H9 (cell line): ENCODE measurements around the gene SPDEF. TPM values are rescaled to one million over a fixed set of nuclear protein-coding genes. Genes with fewer than 3 reads are reported as not detected.

Experiments
- DNase-seq: peaks from one replicate; pipeline ENCODE4 v3.0.0-alpha.2; 2017
- H2AFZ ChIP-seq: one replicate; pipeline ENCODE4 v1.6.1; 2013; ENCODE audit warnings: mild to moderate bottlenecking, low read length, control low read depth, moderate library complexity
- H2AK5ac ChIP-seq: 2 replicates; pipeline ENCODE4 v1.6.1; 2013; ENCODE audit warnings: low read length, control low read depth, mixed read lengths; ENCODE audit not compliant: insufficient read length
- H2BK120ac ChIP-seq: one replicate; pipeline ENCODE4 v1.6.1; 2013; ENCODE audit warnings: low read depth, mild to moderate bottlenecking, low read length, control low read depth, inconsistent platforms; ENCODE audit not compliant: poor library complexity, severe bottlenecking
- H2BK12ac ChIP-seq: 2 replicates; pipeline ENCODE4 v1.6.1; 2013; ENCODE audit warnings: low read length, control low read depth, mixed read lengths, low read depth; ENCODE audit not compliant: insufficient read length
- H2BK15ac ChIP-seq: 2 replicates; pipeline ENCODE4 v1.6.1; 2013; ENCODE audit warnings: low read depth, low read length, control low read depth
- H2BK20ac ChIP-seq: one replicate; pipeline ENCODE4 v1.6.1; 2013; ENCODE audit warnings: low read depth, mild to moderate bottlenecking, low read length, control low read depth, inconsistent platforms; ENCODE audit not compliant: poor library complexity, severe bottlenecking
- H2BK5ac ChIP-seq: 2 replicates; pipeline ENCODE4 v1.6.1; 2013; ENCODE audit warnings: low read length, control low read depth, mixed read lengths; ENCODE audit not compliant: insufficient read length
- H3K14ac ChIP-seq: 2 replicates; pipeline ENCODE4 v1.6.1; 2013; ENCODE audit warnings: low read length, control low read depth; ENCODE audit not compliant: insufficient read depth
- H3K18ac ChIP-seq: 2 replicates; pipeline ENCODE4 v1.6.1; 2013; ENCODE audit warnings: low read depth, mild to moderate bottlenecking, mixed read lengths, low read length, control low read depth; ENCODE audit not compliant: insufficient read length
- H3K23ac ChIP-seq: 2 replicates; pipeline ENCODE4 v1.6.1; 2013; ENCODE audit warnings: low read length, control low read depth, mixed read lengths, low read depth; ENCODE audit not compliant: insufficient read length
- H3K23me2 ChIP-seq: 2 replicates; pipeline ENCODE4 v1.6.1; 2013; ENCODE audit warnings: low read depth, mild to moderate bottlenecking, mixed read lengths, low read length, control low read depth; ENCODE audit not compliant: insufficient read length, poor library complexity, severe bottlenecking
- H3K27ac ChIP-seq: 2 replicates; pipeline ENCODE4 v1.5.1; 2013; ENCODE audit warnings: low read length, control low read depth, mixed read lengths, low read depth; ENCODE audit not compliant: insufficient read length
- H3K27me3 ChIP-seq: 2 replicates; pipeline ENCODE4 v1.6.1; 2013; ENCODE audit warnings: low read length, control low read depth, inconsistent platforms; ENCODE audit not compliant: insufficient read depth
- H3K4ac ChIP-seq: 2 replicates; pipeline ENCODE4 v1.6.1; 2013; ENCODE audit warnings: low read depth, mild to moderate bottlenecking, control low read depth, inconsistent platforms, low read length, moderate library complexity
- H3K4me1 ChIP-seq: 2 replicates; pipeline ENCODE4 v1.6.1; 2013; ENCODE audit warnings: low read length, control low read depth, inconsistent platforms; ENCODE audit not compliant: insufficient read depth
- H3K4me2 ChIP-seq: 2 replicates; pipeline ENCODE4 v1.6.1; 2013; ENCODE audit warnings: low read length, control low read depth, mixed read lengths; ENCODE audit not compliant: insufficient read length, insufficient read depth
- H3K56ac ChIP-seq: 2 replicates; pipeline ENCODE4 v1.6.1; 2013; ENCODE audit warnings: low read depth, mild to moderate bottlenecking, mixed read lengths, low read length, control low read depth; ENCODE audit not compliant: insufficient read length
- H3K79me1 ChIP-seq: 2 replicates; pipeline ENCODE4 v1.6.1; 2013; ENCODE audit warnings: low read depth, mild to moderate bottlenecking, moderate library complexity, low read length, control low read depth, inconsistent platforms; ENCODE audit not compliant: insufficient read depth, poor library complexity, severe bottlenecking
- H3K79me2 ChIP-seq: 2 replicates; pipeline ENCODE4 v1.6.1; 2013; ENCODE audit warnings: low read length, control low read depth, inconsistent platforms; ENCODE audit not compliant: insufficient read depth
- H3K9ac ChIP-seq: 2 replicates; pipeline ENCODE4 v1.6.1; 2013; ENCODE audit warnings: low read length, control low read depth, mixed read lengths; ENCODE audit not compliant: insufficient read length; ENCODE audit errors: extremely low read depth
- H3K9me3 ChIP-seq: one replicate; pipeline ENCODE4 v1.6.1; 2013; ENCODE audit warnings: low read depth, low read length, inconsistent platforms; ENCODE audit not compliant: control insufficient read depth
- H3T11ph ChIP-seq: one replicate; pipeline ENCODE4 v1.6.1; 2013; ENCODE audit warnings: mild to moderate bottlenecking, low read length, control low read depth, inconsistent platforms
- H4K20me1 ChIP-seq: one replicate; pipeline ENCODE4 v1.6.1; 2013; ENCODE audit not compliant: control insufficient read depth, insufficient read length, insufficient read depth
- H4K5ac ChIP-seq: 2 replicates; pipeline ENCODE4 v1.6.1; 2013; ENCODE audit warnings: low read depth, mild to moderate bottlenecking, mixed read lengths, low read length, control low read depth; ENCODE audit not compliant: insufficient read length
- H4K8ac ChIP-seq: replicated peaks from 2 replicates; pipeline ENCODE4 v1.6.1; 2013; ENCODE audit warnings: low read length, control low read depth, mixed read lengths, low read depth; ENCODE audit not compliant: insufficient read length
- H4K91ac ChIP-seq: 2 replicates; pipeline ENCODE4 v1.6.1; 2013; ENCODE audit warnings: low read depth, mild to moderate bottlenecking, moderate library complexity, mixed read lengths, low read length, control low read depth; ENCODE audit not compliant: insufficient read length
- H3K27ac Mint-ChIP-seq, 3 experiments: 2 replicates in 2 of 3; 3 replicates in 1 of 3; pipeline ENCODE4 v1.8.0; 2020 to 2021; ENCODE audit warnings: mixed read lengths in 3 of 3, mild to moderate bottlenecking in 1 of 3, moderate library complexity in 1 of 3
- H3K27me3 Mint-ChIP-seq: 2 replicates; pipeline ENCODE4 v1.8.0; 2021; ENCODE audit warnings: low read depth, mild to moderate bottlenecking, moderate library complexity, mixed read lengths
- H3K36me3 Mint-ChIP-seq, 3 experiments: 2 replicates in 2 of 3; 3 replicates in 1 of 3; pipeline ENCODE4 v1.8.0; 2020 to 2021; ENCODE audit warnings: low read depth in 3 of 3, mixed read lengths in 3 of 3; ENCODE audit not compliant: insufficient read depth in 1 of 3
- H3K4me1 Mint-ChIP-seq, 2 experiments: 2 replicates each; pipeline ENCODE4 v1.8.0; 2020; ENCODE audit warnings: mixed read lengths in 2 of 2
- H3K4me3 Mint-ChIP-seq, 2 experiments: 2 replicates in 1 of 2; 3 replicates in 1 of 2; pipeline ENCODE4 v1.8.0; 2020 to 2021; ENCODE audit warnings: mild to moderate bottlenecking in 2 of 2, mixed read lengths in 2 of 2, moderate library complexity in 1 of 2
- H3K9me3 Mint-ChIP-seq, 2 experiments: 2 replicates in 1 of 2; 3 replicates in 1 of 2; pipeline ENCODE4 v1.8.0; 2020; ENCODE audit warnings: mild to moderate bottlenecking in 2 of 2, mixed read lengths in 2 of 2, moderate library complexity in 1 of 2
- CTCF ChIP-seq: fragments of 200-600 bp; sonication (generic); conservative IDR thresholded peaks from 3 replicates; pipeline ENCODE4 v1.8.0; 2021; ENCODE audit warnings: antibody characterized with exemption, mild to moderate bottlenecking
- WGBS: extraction: QIAGEN DNeasy Blood & Tissue Kit; methylation state at CpG from one replicate; pipeline ENCODE4 v1.1.7; 2013; ENCODE audit warnings: missing lambda C conversion rate, low lambda C conversion rate, mixed read lengths; ENCODE audit not compliant: insufficient read length; ENCODE audit errors: extremely low coverage; 5-methylcytosine and 5-hydroxymethylcytosine counted together
- total RNA-seq: library from RNA; stranded (reverse); gene quantifications from 2 replicates; pipeline ENCODE4 v1.2.1, GENCODE V29; 2021

Gene SPDEF
- total RNA-seq, 1 experiment from 2014 or later = 0.15 TPM

GRCh38 chr6:34564181-34564580, 8.1 kb upstream of the SPDEF start:
- peaks cover 1% of the 10 kb centered on the region; the same call in 1 of the 2 replicates for H3K27me3 Mint-ChIP-seq

More at GRCh38 chr6:34564181-34564580, 8.1 kb upstream of the SPDEF start:
- no peak overlapping the region for H3K4me2 ChIP-seq
- WGBS = no CpG with 5 or more reads among the region's 5 CpGs
- no peaks in the 10 kb centered on the region for H4K20me1 ChIP-seq
- no peaks in the 10 kb centered on the region for H3K9me3 ChIP-seq
- no peaks in the 10 kb centered on the region for H3K79me2 ChIP-seq
- no peak overlapping the region for H2BK5ac ChIP-seq
- H2BK120ac ChIP-seq = no peak overlapping the region
- Mint-ChIP-seq H3K36me3 (no peaks in the 10 kb centered on the region), H3K27ac (no peak overlapping the region; a peak in 1 of 7 replicates), H3K9me3 (no peaks in the 10 kb centered on the region; a peak in 2 of 5 replicates), H3K4me1 (peaks cover 34 to 52% of the 10 kb centered on the region in 2 experiments), H3K4me3 (no peak overlapping the region)
- no peak overlapping the region for H3K56ac ChIP-seq
- H3K14ac ChIP-seq = no peak overlapping the region
- no peak overlapping the region for H3K9ac ChIP-seq
- no peak overlapping the region for H3K23ac ChIP-seq
- TF ChIP-seq CTCF = no peak
- no peak overlapping the region for H4K8ac ChIP-seq
- H3K27ac ChIP-seq = no peak overlapping the region
- no peaks in the 10 kb centered on the region; the same call in 1 of the 2 replicates for H3K4me1 ChIP-seq
- DNase-seq = no peak
- no peak overlapping the region for H2AFZ ChIP-seq
- H3K4ac ChIP-seq = no peak overlapping the region
- no peaks in the 10 kb centered on the region for H3K79me1 ChIP-seq
- H2BK12ac ChIP-seq = no peak overlapping the region
- H3T11ph ChIP-seq = no peak overlapping the region
- H2BK15ac ChIP-seq = no peak overlapping the region
- no peak overlapping the region for H4K91ac ChIP-seq
- H4K5ac ChIP-seq = no peak overlapping the region
- H3K18ac ChIP-seq = no peak overlapping the region
- H3K27me3 ChIP-seq = no peaks in the 10 kb centered on the region
- H2AK5ac ChIP-seq = no peak overlapping the region
- no peaks in the 10 kb centered on the region for H3K23me2 ChIP-seq
- H2BK20ac ChIP-seq = no peak overlapping the region
